GM23248 (cell line): Measurements from ENCODE around the gene EVPLL. TPM values are rescaled to one million over a fixed set of nuclear protein-coding genes. Genes with fewer than 3 reads are reported as not detected.
A peak's percentile ranks its signal among the peaks of the same experiment; 100 is the strongest.
"Not testable (repeated sequence)": the region's sequence is repeated elsewhere in the genome, so short reads cannot be mapped to it uniquely, and the experiment has no call there.

ENCODE experiments used
- DNase-seq: peaks from one replicate; pipeline ENCODE4 v3.0.0-alpha.2; 2015
- H2AFZ ChIP-seq: fragments of 200-600 bp; sonication (generic); 2 replicates; pipeline ENCODE4 v1.6.1; 2016; ENCODE audit warnings: antibody characterized with exemption
- H3F3A ChIP-seq: fragments of 200-600 bp; sonication (generic); 2 replicates; pipeline ENCODE4 v1.6.1; 2016; ENCODE audit warnings: mild to moderate bottlenecking, antibody characterized with exemption, mixed run types; ENCODE audit not compliant: insufficient read depth
- H3K27ac ChIP-seq: fragments of 200-600 bp; sonication (generic); 2 replicates; pipeline ENCODE4 v1.5.1; 2016; ENCODE audit warnings: mild to moderate bottlenecking
- H3K27me3 ChIP-seq: fragments of 200-600 bp; sonication (generic); replicated peaks from 2 replicates; pipeline ENCODE4 v1.6.1; 2016; ENCODE audit warnings: mild to moderate bottlenecking; ENCODE audit not compliant: insufficient read depth
- H3K36me3 ChIP-seq: fragments of 200-600 bp; sonication (generic); 2 replicates; pipeline ENCODE4 v1.6.1; 2016; ENCODE audit warnings: low read depth, mild to moderate bottlenecking
- H3K4me1 ChIP-seq: fragments of 200-600 bp; sonication (generic); 2 replicates; pipeline ENCODE4 v1.6.1; 2016; ENCODE audit warnings: mild to moderate bottlenecking; ENCODE audit not compliant: insufficient read depth
- H3K4me2 ChIP-seq: fragments of 200-600 bp; sonication (generic); one replicate; pipeline ENCODE4 v1.6.1; 2016; ENCODE audit warnings: mild to moderate bottlenecking; ENCODE audit not compliant: unreplicated experiment
- H3K4me3 ChIP-seq: fragments of 200-600 bp; sonication (generic); 2 replicates; pipeline ENCODE4 v1.5.1; 2016; ENCODE audit warnings: mild to moderate bottlenecking
- H3K79me2 ChIP-seq: fragments of 200-600 bp; sonication (generic); 2 replicates; pipeline ENCODE4 v1.6.1; 2016; ENCODE audit warnings: mild to moderate bottlenecking; ENCODE audit not compliant: insufficient read depth
- H3K9ac ChIP-seq: fragments of 200-600 bp; sonication (generic); 2 replicates; pipeline ENCODE4 v1.6.1; 2016; ENCODE audit warnings: mild to moderate bottlenecking
- H3K9me2 ChIP-seq: fragments of 200-600 bp; sonication (generic); 2 replicates; pipeline ENCODE4 v1.6.1; 2016; ENCODE audit warnings: mixed run types, mild to moderate bottlenecking, moderate library complexity; ENCODE audit not compliant: insufficient read depth
- H3K9me3 ChIP-seq: fragments of 200-600 bp; sonication (generic); one replicate; pipeline ENCODE4 v1.6.1; 2017; ENCODE audit warnings: low read depth
- H4K20me1 ChIP-seq: fragments of 200-600 bp; sonication (generic); 2 replicates; pipeline ENCODE4 v1.6.0; 2016; ENCODE audit not compliant: insufficient read depth
- WGBS, 2 experiments: methylation state at CpG; one replicate each; pipeline ENCODE4 v1.1.6; 2015 to 2017; ENCODE audit warnings: low lambda C conversion rate in 2 of 2, low coverage in 1 of 2; ENCODE audit errors: missing lambda C conversion rate in 2 of 2; 5-methylcytosine and 5-hydroxymethylcytosine counted together
- in situ Hi-C: fragments of 300-500 bp; cut with MboI; formaldehyde crosslinking; loops from 2 replicates; pipeline ENCODE4 v1.15.0; 2020
- polyA plus RNA-seq: library from polyadenylated mRNA; unstranded; fragments of >200 nt; fragmentation: Nextera tagmentation; extraction: Ambion mirVana; gene quantifications from 2 replicates; pipeline ENCODE4 v1.2.1, GENCODE V29; 2016
- total RNA-seq: library from RNA; depleted of rRNA; stranded (reverse); fragments of >200 nt; shearing (Covaris generic); gene quantifications from 2 replicates; pipeline ENCODE4 v1.2.3, GENCODE V29; 2014

Gene EVPLL
- total and polyA plus RNA-seq, 2 experiments from 2014 or later: not detected

DNA sequence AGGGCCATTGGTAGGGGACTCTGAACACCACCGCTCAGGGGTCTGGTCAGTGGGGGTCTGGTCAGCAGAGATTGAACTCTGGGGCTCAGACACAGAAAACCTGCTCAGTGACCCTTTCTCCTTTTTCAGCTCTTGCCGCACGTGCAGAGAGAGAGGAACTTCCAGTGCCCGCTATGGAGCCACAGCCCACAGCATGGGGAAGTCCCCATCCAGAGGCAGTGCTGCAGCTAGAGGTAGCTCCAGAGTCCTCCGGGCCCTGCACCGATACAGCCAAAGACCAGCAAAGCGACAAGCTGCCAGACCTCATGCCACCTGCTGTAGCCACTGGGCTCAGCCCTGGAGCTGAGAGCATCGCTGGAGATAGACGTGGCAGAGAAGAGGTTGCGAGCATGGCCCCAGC, 11.2 kb downstream of the EVPLL start:
- H4K20me1 ChIP-seq, H3F3A ChIP-seq, H3K79me2 ChIP-seq, H3K27ac ChIP-seq, H3K9ac ChIP-seq, H3K4me3 ChIP-seq, H3K4me2 ChIP-seq, H2AFZ ChIP-seq, H3K27me3 ChIP-seq, H3K9me3 ChIP-seq, DNase-seq, H3K9me2 ChIP-seq, H3K4me1 ChIP-seq, H3K36me3 ChIP-seq, in situ Hi-C loops: not testable (repeated sequence)
- WGBS, 2 experiments: 67 to 82% methylated on average over 1 to 2 of the region's 10 CpGs

DNA sequence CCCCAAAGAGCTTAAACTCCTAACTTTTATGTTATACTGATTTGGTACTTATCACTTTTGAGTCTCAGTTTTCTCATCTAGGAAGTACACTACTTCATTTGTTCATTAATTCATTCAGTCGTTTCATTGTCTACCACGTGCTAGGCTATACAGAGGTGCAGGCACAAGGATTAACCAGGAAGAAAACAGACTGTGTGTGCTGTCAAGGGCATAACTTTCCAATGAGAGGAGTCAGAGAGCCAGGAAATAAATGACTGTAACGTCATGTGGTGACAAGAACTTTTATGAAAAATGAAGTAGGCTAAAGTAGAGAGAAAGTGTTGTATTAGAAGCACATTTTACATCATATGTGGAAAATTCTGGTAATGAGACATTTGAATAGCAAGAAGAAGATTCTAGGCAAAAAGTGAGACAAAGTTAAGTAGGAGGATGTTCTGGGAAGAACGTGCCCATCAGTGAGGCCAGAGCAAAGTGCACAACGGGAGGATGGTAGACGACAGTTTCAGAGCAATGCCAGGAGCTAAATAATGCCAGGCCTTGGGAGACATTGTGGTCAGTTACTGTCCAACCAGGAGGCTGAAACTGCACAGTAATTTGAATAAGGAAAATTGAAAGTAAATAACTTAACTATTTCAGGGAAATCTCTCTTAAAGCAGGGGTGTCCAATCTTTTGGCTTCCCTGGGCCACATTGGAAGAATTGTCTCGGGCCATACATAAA, 24.5 kb downstream of the EVPLL start:
- H3K9me3 ChIP-seq, H3K27ac ChIP-seq, H3K79me2 ChIP-seq, H3F3A ChIP-seq, H3K4me2 ChIP-seq, H3K4me1 ChIP-seq, DNase-seq, H3K9me2 ChIP-seq, in situ Hi-C loops, H2AFZ ChIP-seq, H3K4me3 ChIP-seq, H3K9ac ChIP-seq, H4K20me1 ChIP-seq, H3K27me3 ChIP-seq, H3K36me3 ChIP-seq: not testable (repeated sequence)
- 38 to 47% methylated on average over 7 of the region's 7 CpGs for WGBS, 2 experiments

DNA sequence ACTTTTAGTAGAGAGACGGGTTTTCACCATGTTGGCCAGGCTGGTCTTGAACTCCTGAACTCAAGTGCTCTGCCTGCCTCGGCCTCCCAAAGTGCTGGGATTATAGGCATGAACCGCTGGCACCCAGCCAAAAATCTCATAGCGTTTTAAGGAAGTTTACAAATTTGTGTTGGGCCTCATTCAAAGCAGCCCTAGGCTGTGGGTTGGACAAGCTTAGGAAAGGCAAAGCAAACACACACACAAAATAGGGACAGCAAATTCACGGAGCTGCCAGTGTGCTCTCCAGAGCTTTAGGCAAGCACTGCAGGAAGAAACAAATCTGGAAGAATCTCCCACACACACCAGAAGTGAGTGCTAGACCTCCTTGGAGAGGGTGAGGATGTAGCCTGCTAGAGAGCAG, 25.6 kb downstream of the EVPLL start:
- H3K27me3 ChIP-seq, H3K9ac ChIP-seq, H3K79me2 ChIP-seq, H3K9me2 ChIP-seq, H3K27ac ChIP-seq, H3K4me1 ChIP-seq, H3K36me3 ChIP-seq, H4K20me1 ChIP-seq, H3K9me3 ChIP-seq, H2AFZ ChIP-seq, H3F3A ChIP-seq, H3K4me2 ChIP-seq, in situ Hi-C loops, DNase-seq, H3K4me3 ChIP-seq: not testable (repeated sequence)
- WGBS, 2 experiments: 11 to 19% methylated on average over 3 to 5 of the region's 5 CpGs

DNA sequence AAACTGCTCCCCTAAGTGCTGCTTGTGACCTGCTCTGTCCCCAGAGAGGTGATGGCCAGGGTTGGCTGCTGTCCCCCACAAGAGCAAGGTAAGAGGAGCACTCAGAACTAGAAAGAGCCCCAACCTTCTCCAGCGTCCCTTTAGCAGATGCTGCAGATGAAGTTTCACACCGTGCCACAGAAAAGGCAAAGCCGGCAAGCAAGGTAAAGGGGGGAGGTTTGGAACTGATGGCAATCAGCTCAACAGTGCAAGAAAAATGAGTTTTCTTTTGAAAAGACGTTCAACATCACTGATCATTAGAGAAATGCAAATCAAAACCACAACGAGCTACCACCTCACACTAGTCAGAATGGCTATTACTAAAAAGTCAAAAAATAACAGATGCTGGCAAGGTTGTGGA, 26.0 kb downstream of the EVPLL start:
- H4K20me1 ChIP-seq, H3K27ac ChIP-seq, H3K4me1 ChIP-seq, H3K36me3 ChIP-seq, H3K27me3 ChIP-seq, H3F3A ChIP-seq, in situ Hi-C loops, H3K79me2 ChIP-seq, DNase-seq, H3K9ac ChIP-seq, H3K4me3 ChIP-seq, H2AFZ ChIP-seq, H3K4me2 ChIP-seq, H3K9me3 ChIP-seq, H3K9me2 ChIP-seq: not testable (repeated sequence)
- whole genome bisulfite sequencing, 2 experiments: 52 to 68% methylated on average over 4 of the region's 5 CpGs

DNA sequence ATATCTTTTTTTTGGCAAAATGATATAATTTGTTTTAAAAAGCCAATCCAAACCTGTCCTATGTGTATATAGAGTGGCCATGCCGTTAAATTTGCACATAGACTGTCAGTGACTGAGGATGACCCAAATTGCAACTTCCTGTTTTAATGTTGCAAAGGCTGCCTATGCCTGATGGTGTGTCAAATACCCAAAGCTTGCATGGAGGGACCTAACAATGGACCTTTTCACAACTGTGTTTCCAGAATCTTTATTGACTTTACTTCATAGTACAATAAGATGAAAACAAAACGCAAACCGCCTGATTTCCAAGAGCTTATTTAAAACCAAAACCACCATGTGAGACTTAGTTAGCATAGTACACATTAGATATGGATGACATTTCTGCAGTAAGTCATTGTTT, 31.3 kb downstream of the EVPLL start:
- H3K4me2 ChIP-seq: not testable (repeated sequence)

DNA sequence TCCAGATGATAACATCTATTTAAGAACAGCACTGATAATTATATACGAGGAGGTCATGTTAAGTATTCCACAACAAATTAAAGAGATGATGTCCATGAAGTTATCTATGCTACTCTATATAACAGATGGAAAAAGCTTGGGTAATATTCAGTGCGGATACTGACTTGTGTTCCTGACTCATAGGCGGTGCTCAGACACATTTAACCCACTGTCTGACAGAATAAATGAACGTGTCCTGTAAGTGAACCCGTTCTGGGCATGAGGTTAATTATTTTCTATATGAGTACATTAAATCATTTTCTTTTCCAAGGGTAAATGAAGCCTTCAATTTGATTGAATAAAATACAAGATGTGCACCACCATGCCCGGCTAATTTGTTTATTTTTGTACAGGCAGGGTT, 31.7 kb downstream of the EVPLL start:
- H4K20me1 ChIP-seq, H3K36me3 ChIP-seq, H3K9ac ChIP-seq, H3K27ac ChIP-seq, H3K27me3 ChIP-seq, H3K9me2 ChIP-seq, H3K9me3 ChIP-seq, H3K79me2 ChIP-seq, in situ Hi-C loops, H2AFZ ChIP-seq: not testable (repeated sequence)
- WGBS, 2 experiments: 23 to 24% methylated on average over 6 of the region's 6 CpGs
- H3K4me1 ChIP-seq: peaks cover 13% of the 10 kb centered on the region
- H3F3A ChIP-seq: peaks cover 12% of the 10 kb centered on the region; the same call in 1 of the 2 replicates
- H3K4me2 ChIP-seq: peak overlapping the region; percentile 3
- peak; percentile 40 for DNase-seq
- H3K4me3 ChIP-seq: 0 out of 2 replicates have a peak overlapping the region, but pooled peaks have one; percentile 3

More for the DNA sequence above, 31.3 kb downstream of the EVPLL start:
- H3K36me3 ChIP-seq, H3K79me2 ChIP-seq, H2AFZ ChIP-seq, H4K20me1 ChIP-seq, DNase-seq, H3K27me3 ChIP-seq, in situ Hi-C loops, H3K9me2 ChIP-seq, H3K27ac ChIP-seq, H3K9me3 ChIP-seq, H3K9ac ChIP-seq: not testable (repeated sequence)
- 21 to 23% methylated on average over 3 of the region's 3 CpGs for WGBS, 2 experiments
- H3K4me1 ChIP-seq: peaks cover 13% of the 10 kb centered on the region
- peaks cover 12% of the 10 kb centered on the region; the same call in 1 of the 2 replicates for H3F3A ChIP-seq
- H3K4me3 ChIP-seq: 0 out of 2 replicates have a peak overlapping the region, but pooled peaks have one; percentile 3

DNA sequence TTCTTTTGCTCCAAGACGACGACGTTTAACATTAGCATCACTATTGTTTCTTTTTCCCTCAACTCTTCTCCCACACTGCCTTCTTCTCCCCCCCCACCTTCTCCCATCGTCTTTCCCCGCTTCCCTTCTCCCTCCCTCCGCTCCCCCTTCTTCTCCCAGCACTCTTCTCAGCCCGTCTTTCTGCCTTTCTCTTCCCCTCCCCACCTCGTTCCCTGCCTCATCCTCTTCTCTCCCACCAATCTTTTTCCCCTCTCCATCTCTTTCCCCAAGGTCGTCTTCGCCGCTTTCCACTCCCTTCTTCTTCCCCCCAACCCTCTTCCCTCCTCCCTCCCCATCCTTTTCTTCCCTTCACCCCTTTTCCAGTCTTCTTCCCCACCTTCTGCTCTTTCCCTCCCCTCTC, 33.2 kb downstream of the EVPLL start:
- H3K9me3 ChIP-seq, H3K36me3 ChIP-seq, H3K27me3 ChIP-seq, in situ Hi-C loops, H4K20me1 ChIP-seq, H3K79me2 ChIP-seq, H3K9me2 ChIP-seq: not testable (repeated sequence)
- Histone ChIP-seq H3F3A (peaks cover 12% of the 10 kb centered on the region; the same call in 1 of the 2 replicates), H2AFZ (peak overlapping the region; percentile 83; the same call in 1 of the 2 replicates), H3K4me2 (peak overlapping the region; percentile 26), H3K4me3 (peak overlapping the region; percentile 75), H3K9ac (peak overlapping the region; percentile 80), H3K27ac (peak overlapping the region; percentile 67; the same call in 1 of the 2 replicates), H3K4me1 (peaks cover 13% of the 10 kb centered on the region)
- DNase-seq: peak; percentile 21
- 2 to 4% methylated on average over 3 to 11 of the region's 11 CpGs for WGBS, 2 experiments
